Pancreas (tissue), 10 donors: ENCODE results near the gene SIM2. TPM values are rescaled to one million over a fixed set of nuclear protein-coding genes. Genes with fewer than 3 reads are reported as not detected.

Source experiments
- ATAC-seq, 4 donors: fragments of 200-7000 bp; cut with Tn5 transposase; one replicate each; pipeline versions ENCODE4 v1.8.0 to v1.9.1; 2020; ENCODE audit warnings: mild to moderate bottlenecking in 4 of 4, moderate library complexity in 4 of 4
- DNase-seq, 6 donors: peaks; one replicate each; pipeline ENCODE4 v3.0.0-alpha.2; 2020
- FAIRE-seq: peaks from 2 replicates; lab custom pipeline; 2012; peaks lifted over from hg19 to GRCh38; lab: Jason Lieb, UNC
- H3K27ac ChIP-seq, 4 donors: fragments of 200-600 bp; sonication (generic); 1 replicate in 3 of 4; 2 replicates in 1 of 4; pipeline versions ENCODE4 v1.5.0 to v1.8.0; 2020
- H3K27me3 ChIP-seq, 4 donors: fragments of 200-600 bp; one replicate each; pipeline ENCODE4 v1.8.0; 2021
- H3K36me3 ChIP-seq, 3 donors: fragments of 200-600 bp; sonication (generic) in 1 of 3; one replicate each; pipeline versions ENCODE4 v1.5.0 to v1.8.0; 2020 to 2021
- H3K4me1 ChIP-seq, 3 donors: fragments of 200-600 bp; one replicate each; pipeline ENCODE4 v1.8.0; 2021
- H3K4me3 ChIP-seq, 4 donors: fragments of 200-600 bp; sonication (generic) in 2 of 4; one replicate each; pipeline versions ENCODE4 v1.5.0 to v1.8.0; 2020 to 2021
- H3K9me3 ChIP-seq, 4 donors: fragments of 200-600 bp; one replicate each; pipeline ENCODE4 v1.8.0; 2021
- whole genome bisulfite sequencing, 2 donors: extraction: QIAGEN DNeasy Blood & Tissue Kit; methylation state at CpG; one replicate each; pipeline ENCODE4 v1.1.7; 2013; 5-methylcytosine and 5-hydroxymethylcytosine counted together
- intact Hi-C, 3 donors: fragments of 100-400 bp; cut with DNase I; formaldehyde crosslinking; loops; one replicate each; pipeline versions ENCODE4 v1.11.1 to v1.14.2; 2022
- polyA plus RNA-seq, 2 donors: library from polyadenylated mRNA; stranded (reverse); fragments of 200-250 nt; gene quantifications; one replicate each; pipeline ENCODE4 v1.2.3, GENCODE V29; 2013
- total RNA-seq, 6 donors: library from RNA; stranded (reverse); fragmentation: NEBNext Ultra II Directional in 4 of 6; extraction: Animal tissue kit (Norgen Biotek cat#: 25700) in 4 of 6; gene quantifications; one replicate each; pipeline versions ENCODE4 v1.2.1 to v1.2.4, GENCODE V29; 2021 to 2023
- TF ChIP-seq, protein P1 (sequence below), 4 donors: fragments of 200-600 bp; sonication (generic) in 3 of 4; IDR thresholded peaks; one replicate each; pipeline versions ENCODE4 v1.5.0 to v1.8.0; 2021; ENCODE audit warnings: antibody characterized with exemption in 4 of 4
- donor health status: healthy with polysubstance abuse.
- donor health status: DM: no; HTN: no; CAD: no; lungs with moderate emphysema.
- donor health status: DM: no; HTN: no; CAD: no.
- donor health status: control.
- donor health status: control.
- donor health status: Bipolar disorder and iron deficiency.
- donor health status: DM: yes; HTN: yes; CAD: no.
- donor health status: DM: no; HTN: no; CAD: no.
- donor health status: DM: no; HTN: no; CAD: no.
- donor health status: DM: yes; HTN: yes; CAD: no.

SIM2 gene
- total and polyA plus RNA-seq, 8 donors, result 0.02 to 0.53 (median 0.13) TPM; not detected in 5

DNA sequence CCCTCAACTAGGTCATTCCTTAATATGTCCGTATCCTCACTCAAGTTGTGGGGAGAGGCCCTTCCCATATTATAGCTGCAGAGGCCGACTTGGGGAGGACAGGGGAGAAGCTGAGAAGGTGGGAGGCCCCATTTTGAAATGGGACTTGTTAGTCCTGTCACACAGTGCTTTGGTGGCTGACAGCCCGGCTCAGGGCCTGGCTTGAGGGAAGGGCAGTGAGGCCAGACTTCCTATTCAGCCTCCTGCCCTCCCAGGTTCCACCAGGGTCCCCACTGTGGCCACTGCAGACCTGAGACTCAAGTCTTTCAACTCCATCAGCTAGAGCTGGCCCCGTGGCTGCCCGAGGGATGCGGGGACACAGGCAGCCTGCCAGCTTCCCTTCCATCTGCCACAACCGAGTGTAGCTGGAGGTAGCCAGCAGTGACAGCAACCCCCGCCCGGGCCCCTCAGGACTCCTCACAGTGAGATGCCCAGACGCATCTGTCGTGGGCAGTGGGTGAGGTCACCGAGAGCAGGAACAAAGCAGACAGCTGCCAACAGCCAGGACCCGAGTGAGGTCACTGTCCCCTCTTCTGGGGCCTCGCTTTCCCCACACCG lies 36.9 kb downstream of the SIM2 start:
- Histone ChIP-seq H3K27me3 (no peaks in the 10 kb centered on the region), H3K9me3 (no peaks in the 10 kb centered on the region), H3K36me3 (no peaks in the 10 kb centered on the region), H3K4me3 (no peak overlapping the region), H3K4me1 (peaks cover 0 to 2% (median 0%) of the 10 kb centered on the region in 3 donors), H3K27ac (no peak overlapping the region)
- ATAC-seq (no peak), FAIRE-seq (no peak), DNase-seq (no peak)
- intact Hi-C loops, result no loop called here
- TF ChIP-seq, protein P1, sequence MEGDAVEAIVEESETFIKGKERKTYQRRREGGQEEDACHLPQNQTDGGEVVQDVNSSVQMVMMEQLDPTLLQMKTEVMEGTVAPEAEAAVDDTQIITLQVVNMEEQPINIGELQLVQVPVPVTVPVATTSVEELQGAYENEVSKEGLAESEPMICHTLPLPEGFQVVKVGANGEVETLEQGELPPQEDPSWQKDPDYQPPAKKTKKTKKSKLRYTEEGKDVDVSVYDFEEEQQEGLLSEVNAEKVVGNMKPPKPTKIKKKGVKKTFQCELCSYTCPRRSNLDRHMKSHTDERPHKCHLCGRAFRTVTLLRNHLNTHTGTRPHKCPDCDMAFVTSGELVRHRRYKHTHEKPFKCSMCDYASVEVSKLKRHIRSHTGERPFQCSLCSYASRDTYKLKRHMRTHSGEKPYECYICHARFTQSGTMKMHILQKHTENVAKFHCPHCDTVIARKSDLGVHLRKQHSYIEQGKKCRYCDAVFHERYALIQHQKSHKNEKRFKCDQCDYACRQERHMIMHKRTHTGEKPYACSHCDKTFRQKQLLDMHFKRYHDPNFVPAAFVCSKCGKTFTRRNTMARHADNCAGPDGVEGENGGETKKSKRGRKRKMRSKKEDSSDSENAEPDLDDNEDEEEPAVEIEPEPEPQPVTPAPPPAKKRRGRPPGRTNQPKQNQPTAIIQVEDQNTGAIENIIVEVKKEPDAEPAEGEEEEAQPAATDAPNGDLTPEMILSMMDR (IDR thresholded peaks at IDR 0.05), result no peak
- 74 to 75% methylated on average over 15 of the region's 15 CpGs for whole genome bisulfite sequencing, 2 donors

DNA sequence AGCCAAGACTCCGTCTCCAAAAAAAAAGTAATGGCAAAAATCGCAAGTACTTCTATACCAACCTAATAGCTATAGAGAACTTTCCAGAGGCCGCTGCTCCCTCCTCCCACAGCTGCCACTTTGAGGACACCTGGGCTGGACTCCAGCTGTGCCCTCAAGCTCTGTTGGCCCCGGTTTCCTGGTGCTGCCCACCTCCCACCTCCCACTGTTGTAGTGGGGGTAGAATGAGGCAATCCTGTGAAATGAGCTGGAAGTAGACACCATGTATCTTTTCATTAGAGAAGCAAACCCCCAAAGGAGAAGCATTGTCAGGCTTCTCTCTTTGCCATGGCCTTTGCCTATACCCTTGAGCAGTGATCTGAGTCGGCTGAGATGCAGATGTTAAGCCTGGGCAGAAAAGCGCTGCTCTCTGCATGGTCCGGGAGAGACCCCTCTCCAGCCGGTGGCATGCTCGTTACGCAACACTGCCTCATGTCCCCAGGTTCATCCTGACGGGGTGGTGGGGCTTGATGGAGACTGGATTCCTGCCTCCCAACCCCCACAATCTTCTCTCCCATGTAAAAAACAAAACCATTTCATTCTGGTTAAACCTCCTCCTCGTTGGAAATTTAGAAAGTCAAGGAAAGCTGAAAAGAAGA lies 39.7 kb downstream of the SIM2 start:
- intact Hi-C loops, result no loop called here
- Histone ChIP-seq H3K4me3 (no peak overlapping the region), H3K27me3 (no peaks in the 10 kb centered on the region), H3K27ac (no peak overlapping the region), H3K36me3 (no peaks in the 10 kb centered on the region), H3K4me1 (no peaks in the 10 kb centered on the region), H3K9me3 (no peaks in the 10 kb centered on the region)
- TF ChIP-seq, protein P1 (IDR thresholded peaks at IDR 0.05), result no peak
- FAIRE-seq, result no peak
- WGBS, 2 donors, result 66 to 73% methylated on average over 12 of the region's 12 CpGs
- no peak for DNase-seq
- no peak for ATAC-seq

DNA sequence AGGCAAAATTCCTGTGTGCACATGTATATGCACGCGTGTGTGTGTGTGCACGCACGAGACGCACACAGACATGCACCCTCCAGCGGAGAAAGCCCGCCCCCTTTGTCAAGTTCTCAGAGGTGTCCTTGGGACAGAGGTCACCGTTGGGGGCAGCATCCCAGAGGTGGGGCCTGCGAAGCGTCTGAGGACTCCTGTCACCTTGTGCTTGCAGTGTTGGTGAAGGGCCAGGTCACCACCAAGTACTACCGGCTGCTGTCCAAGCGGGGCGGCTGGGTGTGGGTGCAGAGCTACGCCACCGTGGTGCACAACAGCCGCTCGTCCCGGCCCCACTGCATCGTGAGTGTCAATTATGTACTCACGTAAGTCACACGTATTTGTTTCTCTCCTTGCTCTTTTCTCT lies 42.6 kb downstream of the SIM2 start:
- no peak overlapping the region for H3K4me3 ChIP-seq
- FAIRE-seq (no peak), ATAC-seq (no peak), DNase-seq (no peak)
- H3K27ac ChIP-seq, result no peak overlapping the region
- TF ChIP-seq, protein P1 (IDR thresholded peaks at IDR 0.05), result no peak
- 89% methylated on average over 21 of the region's 21 CpGs for WGBS, 2 donors
- intact Hi-C loops, result loop anchor here in 2 of 3 donors (10.0 kb wide), 2 partner anchors 113 to 183 kb away; no protein-coding TSS in a partner anchor
- H3K4me1 ChIP-seq, result no peaks in the 10 kb centered on the region
- no peaks in the 10 kb centered on the region for H3K9me3 ChIP-seq
- H3K36me3 ChIP-seq, result no peaks in the 10 kb centered on the region
- no peaks in the 10 kb centered on the region for H3K27me3 ChIP-seq

DNA sequence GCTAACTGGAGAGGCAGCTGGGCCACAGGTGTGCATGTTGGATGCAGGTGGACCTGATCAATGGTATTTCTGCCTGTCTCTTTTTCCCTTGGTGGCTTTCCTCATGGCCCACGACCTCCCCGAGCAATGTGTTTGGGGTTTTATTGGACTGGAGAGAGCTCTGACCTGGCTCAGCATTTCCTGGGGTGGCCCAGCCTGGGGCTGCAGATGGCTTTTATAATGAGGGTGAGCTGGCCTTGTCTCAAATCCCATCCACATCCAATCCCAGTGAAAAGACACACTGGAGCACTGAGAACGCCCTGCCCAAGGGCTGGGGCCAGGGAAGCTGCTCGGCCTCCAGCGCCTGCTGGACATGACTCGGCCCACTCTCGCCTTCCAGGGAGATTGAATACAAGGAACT lies 44.1 kb downstream of the SIM2 start:
- H3K9me3 ChIP-seq, result no peaks in the 10 kb centered on the region
- FAIRE-seq (no peak), ATAC-seq (no peak), DNase-seq (no peak)
- H3K4me1 ChIP-seq, result no peaks in the 10 kb centered on the region
- H3K27ac ChIP-seq, result no peak overlapping the region
- no peaks in the 10 kb centered on the region for H3K36me3 ChIP-seq
- WGBS, 2 donors, result 94 to 95% methylated on average over 7 of the region's 7 CpGs
- TF ChIP-seq, protein P1 (IDR thresholded peaks at IDR 0.05), result no peak
- intact Hi-C loops, result loop anchor here in 2 of 3 donors (10.0 kb wide), 2 partner anchors 112 to 182 kb away; no protein-coding TSS in a partner anchor
- no peaks in the 10 kb centered on the region for H3K27me3 ChIP-seq
- no peak overlapping the region for H3K4me3 ChIP-seq

- Histone ChIP-seq H3K27me3 (no peaks in the 10 kb centered on the region), H3K4me3 (no peak overlapping the region), H3K27ac (no peak overlapping the region), H3K9me3 (no peaks in the 10 kb centered on the region), H3K36me3 (no peaks in the 10 kb centered on the region), H3K4me1 (no peaks in the 10 kb centered on the region)
- intact Hi-C loops, result loop anchor here in 2 of 3 donors (10.0 kb wide), 2 partner anchors 111 to 181 kb away; no protein-coding TSS in a partner anchor
- DNase-seq (no peak), FAIRE-seq (no peak), ATAC-seq (no peak)
- TF ChIP-seq, protein P1 (IDR thresholded peaks at IDR 0.05), result no peak
- 92 to 95% methylated on average over 9 of the region's 9 CpGs for WGBS, 2 donors
These were observed 44.5 kb downstream of the SIM2 start for GRCh38 chr21:36743446-36743845.
